Thyroid gland (tissue), 4 donors: ENCODE measurements around the gene RAB19.

Experiments used
- POLR2A ChIP-seq, 2 donors: fragments of 450-650 bp; IDR thresholded peaks; one replicate each; pipeline ENCODE4 v1.6.1; 2017; ENCODE audit warnings: antibody characterized with exemption in 2 of 2, mild to moderate bottlenecking in 2 of 2, moderate library complexity in 1 of 2
- TF ChIP-seq, protein P1 (sequence below), 6 experiments: fragments of 200-600 bp in 3 of 6; fragments of 450-650 bp in 3 of 6; sonication (generic) in 3 of 6; IDR thresholded peaks; one replicate each; pipeline ENCODE4 v1.5.1; 2016 to 2019; ENCODE audit warnings: antibody characterized with exemption in 6 of 6, mild to moderate bottlenecking in 2 of 6, inconsistent platforms in 1 of 6, moderate library complexity in 1 of 6

DNA sequence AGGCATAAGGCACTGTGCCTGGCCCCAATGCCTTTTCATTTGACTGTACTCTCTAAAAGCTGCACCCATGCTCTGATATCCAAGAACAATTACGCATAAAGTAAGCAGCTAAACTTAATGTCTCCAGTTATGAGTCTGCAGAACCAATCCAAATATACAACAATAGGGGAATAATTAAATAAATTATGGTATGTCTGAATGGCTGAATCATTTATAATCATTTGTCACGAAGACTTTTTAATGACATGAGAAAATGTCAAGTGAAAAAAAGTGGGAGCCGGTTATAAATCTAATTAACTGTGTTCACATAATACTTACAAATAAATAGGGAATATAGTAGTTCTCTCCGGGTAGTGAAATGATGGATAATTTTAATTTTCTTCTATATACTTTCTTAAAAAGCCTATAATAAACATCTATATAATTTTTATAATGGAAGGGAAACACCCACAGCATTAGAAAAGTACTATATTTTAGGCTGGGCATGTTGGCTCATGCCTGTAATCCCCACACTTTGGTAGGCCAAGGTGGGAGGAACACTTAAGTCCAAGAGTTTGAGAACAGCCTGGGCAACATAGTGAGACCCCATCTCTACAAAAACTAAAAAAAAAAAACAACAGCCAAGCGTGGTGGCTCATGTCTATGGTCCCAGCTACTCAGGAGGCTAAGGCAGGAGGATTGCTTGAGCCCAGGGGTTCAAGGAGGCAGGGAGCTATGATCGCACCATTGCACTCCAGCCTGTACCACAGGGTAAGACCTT, 19.7 kb upstream of the RAB19 start:
- TF ChIP-seq, protein P1, sequence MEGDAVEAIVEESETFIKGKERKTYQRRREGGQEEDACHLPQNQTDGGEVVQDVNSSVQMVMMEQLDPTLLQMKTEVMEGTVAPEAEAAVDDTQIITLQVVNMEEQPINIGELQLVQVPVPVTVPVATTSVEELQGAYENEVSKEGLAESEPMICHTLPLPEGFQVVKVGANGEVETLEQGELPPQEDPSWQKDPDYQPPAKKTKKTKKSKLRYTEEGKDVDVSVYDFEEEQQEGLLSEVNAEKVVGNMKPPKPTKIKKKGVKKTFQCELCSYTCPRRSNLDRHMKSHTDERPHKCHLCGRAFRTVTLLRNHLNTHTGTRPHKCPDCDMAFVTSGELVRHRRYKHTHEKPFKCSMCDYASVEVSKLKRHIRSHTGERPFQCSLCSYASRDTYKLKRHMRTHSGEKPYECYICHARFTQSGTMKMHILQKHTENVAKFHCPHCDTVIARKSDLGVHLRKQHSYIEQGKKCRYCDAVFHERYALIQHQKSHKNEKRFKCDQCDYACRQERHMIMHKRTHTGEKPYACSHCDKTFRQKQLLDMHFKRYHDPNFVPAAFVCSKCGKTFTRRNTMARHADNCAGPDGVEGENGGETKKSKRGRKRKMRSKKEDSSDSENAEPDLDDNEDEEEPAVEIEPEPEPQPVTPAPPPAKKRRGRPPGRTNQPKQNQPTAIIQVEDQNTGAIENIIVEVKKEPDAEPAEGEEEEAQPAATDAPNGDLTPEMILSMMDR (IDR thresholded peaks at IDR 0.05): no peak
- TF ChIP-seq POLR2A (IDR thresholded peaks at IDR 0.05): no peak
